ENCODE data around the gene PPIL1.

Gene PPIL1

GRCh38 chr6:36853325-36853724, 21.3 kb downstream of the PPIL1 start:
- no peak for FAIRE-seq

DNA sequence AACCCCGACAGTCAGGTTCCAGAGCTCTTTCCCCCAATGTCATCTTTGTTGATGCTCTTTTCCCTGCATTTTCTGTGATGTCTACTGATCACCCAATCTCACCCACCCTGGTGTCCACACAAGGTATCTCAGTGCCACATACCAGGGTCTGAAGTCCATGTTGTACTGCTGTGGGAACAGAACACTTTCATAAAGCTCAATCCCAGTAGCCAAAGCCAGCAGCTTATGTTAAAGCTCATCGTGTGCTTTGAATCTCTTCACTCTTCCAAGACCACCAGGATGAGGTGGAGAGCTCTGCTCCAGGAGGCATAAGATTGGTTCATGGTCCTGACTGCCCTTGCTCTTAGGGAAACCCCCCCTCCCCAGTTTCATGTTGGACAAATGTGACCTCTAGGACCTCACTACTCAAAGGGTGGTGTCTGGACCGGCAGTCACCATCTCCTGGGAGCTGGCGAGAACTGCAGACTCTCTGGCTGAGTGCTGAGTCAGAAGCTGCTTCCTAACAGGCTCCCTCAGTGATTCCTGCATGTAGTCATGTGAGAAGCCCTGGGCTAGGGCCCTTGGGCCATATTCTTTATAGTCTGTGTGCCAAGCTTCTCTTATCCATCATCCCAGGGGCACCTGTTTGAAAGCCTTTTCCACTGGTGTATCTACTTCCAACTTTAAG, 22.0 kb downstream of the PPIL1 start:
- FAIRE-seq: no peak

- no peak for FAIRE-seq
These were observed 23.0 kb downstream of the PPIL1 start for GRCh38 chr6:36851626-36852025.

- no peak for FAIRE-seq
These were observed 23.4 kb downstream of the PPIL1 start for GRCh38 chr6:36851149-36851614.

GRCh38 chr6:36850021-36850420, 24.6 kb downstream of the PPIL1 start:
- no peak for FAIRE-seq

- no peak for FAIRE-seq
These were observed 25.8 kb downstream of the PPIL1 start for GRCh38 chr6:36848658-36849441.

GRCh38 chr6:36847991-36848390, 26.6 kb downstream of the PPIL1 start:
- FAIRE-seq: no peak

DNA sequence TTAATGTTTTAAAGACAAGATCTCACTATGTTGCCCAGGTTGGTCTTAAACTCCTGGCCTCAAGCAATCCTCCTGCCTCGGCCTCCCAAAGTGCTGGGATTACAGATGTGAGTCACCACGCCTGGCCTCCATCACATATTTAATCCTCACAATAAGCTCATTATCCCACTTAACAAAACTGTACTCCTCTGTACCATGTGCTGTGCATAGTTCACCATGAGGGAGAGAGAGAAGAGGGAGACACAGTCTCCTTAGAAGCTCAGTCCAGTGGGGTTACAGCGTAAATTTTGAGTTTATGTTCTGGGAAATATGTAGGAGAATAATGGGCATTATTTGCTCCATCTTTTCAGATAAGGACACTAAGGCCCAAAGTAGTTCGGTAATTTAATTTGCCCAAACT, 27.5 kb downstream of the PPIL1 start:
- no peak for FAIRE-seq

GRCh38 chr6:36845233-36845632, 29.4 kb downstream of the PPIL1 start:
- FAIRE-seq: no peak

GRCh38 chr6:36844232-36845170, 30.1 kb downstream of the PPIL1 start:
- no peak for FAIRE-seq

DNA sequence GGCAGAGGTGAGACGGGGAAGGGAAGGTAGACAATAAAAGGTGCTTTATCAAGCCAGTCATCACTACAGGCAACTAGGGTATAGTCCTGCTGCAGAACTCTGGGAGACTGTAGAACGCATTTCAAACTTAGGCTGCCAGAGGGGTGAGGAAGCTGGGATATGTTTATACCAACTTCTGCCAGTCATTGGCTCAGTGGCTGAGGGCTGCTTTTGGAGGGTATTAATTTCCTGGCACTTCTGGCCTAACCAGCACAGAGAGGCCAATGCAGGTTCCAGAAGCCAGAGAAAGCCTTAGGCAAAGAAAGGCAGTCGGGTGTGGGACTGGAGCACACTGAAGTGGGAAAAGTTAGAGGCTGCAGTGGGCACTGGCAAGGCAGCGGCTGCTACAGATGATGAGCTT, 31.4 kb downstream of the PPIL1 start:
- FAIRE-seq: no peak

GRCh38 chr6:36841756-36842155, 32.8 kb downstream of the PPIL1 start:
- no peak for FAIRE-seq

DNA sequence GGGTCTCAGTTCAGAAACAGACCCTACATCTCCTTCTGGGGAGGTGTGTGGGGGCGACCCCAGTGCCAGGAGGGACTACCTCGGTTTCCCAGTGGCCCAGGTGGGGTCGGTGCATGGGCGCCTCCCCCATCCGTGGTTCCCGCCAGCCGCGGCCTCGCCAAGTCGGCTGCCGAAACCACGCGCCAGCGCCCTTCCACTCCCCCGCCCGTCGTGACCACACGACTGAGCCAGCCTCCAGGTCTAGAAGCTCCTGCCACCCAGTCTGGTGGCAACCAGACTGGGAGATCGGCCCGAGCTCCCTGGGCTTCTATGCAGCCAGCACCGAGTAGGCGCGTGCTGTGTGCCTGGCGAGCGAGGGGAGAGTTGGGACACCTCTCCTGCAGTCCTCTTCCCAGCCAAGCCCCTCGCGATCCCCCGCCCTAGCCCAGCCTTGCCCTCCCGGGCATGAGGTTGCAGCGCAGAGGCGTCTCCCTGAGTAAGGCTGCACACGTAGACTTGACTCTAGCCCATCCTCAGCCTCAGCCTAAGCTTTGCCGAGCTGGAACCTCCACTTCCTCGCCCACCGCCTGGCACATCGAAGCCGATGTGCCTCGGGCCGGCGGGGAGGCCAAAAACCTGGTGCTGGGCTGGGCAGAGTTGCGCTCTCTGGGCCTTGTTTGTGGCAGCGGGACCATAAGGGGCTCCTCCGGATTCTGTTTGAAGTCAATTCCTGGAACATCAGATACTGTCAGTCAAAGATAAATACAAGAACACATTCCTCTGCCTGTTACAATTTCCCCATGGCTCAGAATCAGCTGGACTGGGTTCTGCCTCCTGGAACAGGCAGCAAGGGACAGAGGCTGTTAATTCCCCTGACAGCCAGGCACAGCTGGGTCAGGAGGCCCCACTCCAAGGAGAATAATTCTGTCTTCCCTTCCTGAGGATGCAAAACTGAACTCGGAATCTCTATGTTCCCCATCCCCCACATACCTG, 33.9 kb downstream of the PPIL1 start:
- no peak for FAIRE-seq

GRCh38 chr6:36839749-36840431, 34.7 kb downstream of the PPIL1 start:
- no peak for FAIRE-seq

- FAIRE-seq: no peak
These were observed 35.5 kb downstream of the PPIL1 start, which contains the start of gene CPNE5 for GRCh38 chr6:36838896-36839748. Gene CPNE5 (minus strand): TSS chr6:36839444. CDS start chr6:36839377, 67 bp downstream.

DNA sequence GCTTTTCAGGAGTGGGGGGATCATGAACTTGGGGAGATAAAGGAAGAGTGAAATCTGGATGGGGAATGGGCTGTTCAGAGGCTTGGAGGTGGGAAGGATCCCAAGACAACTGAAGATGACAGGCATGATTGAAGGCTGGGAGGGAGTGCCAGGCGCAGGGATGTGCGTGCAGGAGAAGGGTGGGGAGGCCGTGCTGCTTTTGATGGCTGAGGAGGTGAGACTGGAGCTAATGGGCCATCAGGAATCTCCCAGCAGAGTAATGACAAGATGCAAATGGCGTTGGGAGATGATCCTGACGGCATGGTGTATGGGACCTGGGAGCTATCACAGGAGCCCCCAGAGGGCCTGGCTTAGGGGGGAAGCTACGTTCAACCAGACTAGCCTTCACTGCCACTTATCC, 36.9 kb downstream of the PPIL1 start:
- no peak for FAIRE-seq

- no peak for FAIRE-seq
These were observed 37.6 kb downstream of the PPIL1 start for GRCh38 chr6:36837022-36837339.

DNA sequence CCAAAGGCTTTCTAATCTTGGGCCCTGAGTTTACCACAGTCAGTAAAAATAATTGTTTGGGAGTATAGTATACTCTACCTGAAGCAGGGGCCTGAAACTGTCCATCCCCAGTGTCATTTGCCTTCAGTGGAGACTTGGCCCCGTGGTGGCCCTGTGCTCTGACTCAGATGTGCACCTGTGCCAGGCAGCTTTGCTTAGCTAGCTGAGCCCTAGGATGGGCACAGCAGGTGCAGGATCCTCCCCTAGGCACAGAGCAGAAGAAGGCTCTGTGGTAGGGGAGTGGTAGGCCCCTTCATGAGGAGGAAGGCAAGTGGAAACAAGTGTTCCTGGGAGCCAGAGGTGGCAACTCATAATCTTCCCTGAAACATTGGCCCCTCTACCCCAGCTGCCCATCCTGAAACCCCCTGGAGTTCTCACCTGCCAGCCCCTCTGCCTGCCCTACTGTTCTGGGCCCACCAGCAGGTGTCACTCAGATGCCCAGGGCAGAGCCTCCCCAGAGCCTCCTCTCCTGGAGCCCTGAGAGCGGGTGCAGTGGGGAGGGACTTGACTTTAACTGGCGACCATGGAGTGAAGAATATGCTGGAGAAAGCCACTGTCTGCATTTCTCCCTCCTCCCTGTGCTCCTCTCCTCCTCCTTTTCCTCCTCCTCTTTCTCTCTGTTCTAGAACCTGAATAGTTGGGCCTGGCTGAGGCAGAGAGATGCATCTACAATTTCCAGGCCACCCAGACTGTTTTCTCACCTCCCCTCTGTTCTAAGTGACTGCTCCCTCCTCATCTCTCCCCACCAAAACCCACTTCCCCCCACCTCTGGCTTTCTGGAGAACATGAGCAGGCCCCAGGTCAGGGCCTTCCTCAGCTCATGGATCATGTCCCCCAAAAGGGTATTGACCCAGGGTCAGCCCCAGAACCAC, 38.2 kb downstream of the PPIL1 start:
- no peak for FAIRE-seq

All from colon (tissue), 2 donors.